HG03066 (cell line): ENCODE results near the gene APH1B.
"Not testable (repeated sequence)": the region's sequence is repeated elsewhere in the genome, so short reads cannot be mapped to it uniquely, and the experiment has no call there.

ENCODE experiments used
- ATAC-seq: cut with Tn5 transposase; IDR thresholded peaks from one replicate; pipeline ENCODE4 v1.9.1; 2021; ENCODE audit warnings: low read depth; ENCODE audit not compliant: unreplicated experiment

Gene APH1B

GRCh38 chr15:63327648-63328421, 50.4 kb downstream of the APH1B start:
- no peak for ATAC-seq

DNA sequence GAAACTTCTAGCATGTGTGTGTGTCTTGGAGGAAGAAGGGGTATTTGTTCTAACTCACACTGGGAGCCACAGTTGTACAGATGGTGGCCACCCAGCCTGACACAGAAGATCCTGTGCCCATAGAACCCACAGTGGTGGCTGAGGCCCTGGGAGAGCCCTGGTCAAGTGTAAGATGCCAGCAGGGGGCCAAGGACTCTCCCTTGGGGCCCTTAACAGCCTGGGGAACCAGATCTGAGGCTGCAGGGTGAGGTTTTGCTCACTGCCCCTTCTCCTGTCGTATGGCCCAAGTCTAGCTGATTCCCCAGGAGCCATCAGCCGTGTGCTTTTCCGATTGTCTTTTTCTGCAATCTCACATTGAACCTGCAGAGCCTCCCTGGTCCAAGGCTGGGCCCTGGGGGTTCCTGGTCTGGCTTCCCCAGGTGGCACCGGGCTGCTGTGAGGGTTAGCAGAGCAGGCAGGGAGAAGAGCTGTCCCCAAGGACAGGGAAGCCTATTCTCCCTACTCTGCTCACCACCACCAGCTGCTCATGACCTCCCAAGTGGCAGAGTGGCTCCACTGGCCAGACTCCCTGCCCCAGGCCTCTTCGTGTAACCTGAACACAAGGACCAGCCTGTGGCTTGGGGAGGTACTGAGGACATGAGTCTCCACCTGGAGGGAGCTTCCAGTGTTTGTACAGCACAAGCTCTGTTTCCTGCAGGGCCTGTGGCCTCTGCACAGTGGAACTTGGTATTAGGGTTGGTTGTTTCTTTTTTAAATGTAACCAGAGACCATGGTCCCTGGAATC, 52.4 kb downstream of the APH1B start:
- no peak for ATAC-seq

DNA sequence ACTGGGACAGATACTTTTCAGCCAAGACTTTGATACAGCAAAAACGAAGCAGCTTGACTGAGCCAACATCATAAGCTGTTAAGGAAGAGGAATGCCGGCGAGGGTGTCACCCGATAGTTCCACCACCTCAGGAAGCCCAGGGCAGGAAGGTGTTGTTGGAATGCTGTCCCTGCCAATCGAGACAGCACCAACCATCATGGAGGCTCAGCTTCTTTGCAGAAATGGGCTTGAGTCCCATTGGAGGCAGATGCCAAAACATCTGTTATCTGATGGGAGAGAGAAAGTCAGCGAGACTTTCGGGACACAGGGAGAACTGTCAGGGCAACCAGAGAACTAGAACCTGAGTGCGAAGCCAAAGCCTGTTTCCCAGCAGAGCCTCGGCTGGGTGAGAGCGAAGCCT, 53.5 kb downstream of the APH1B start:
- ATAC-seq, result no peak

GRCh38 chr15:63331456-63331855, 54.1 kb downstream of the APH1B start:
- no peak for ATAC-seq

- ATAC-seq, result no peak
Observed at GRCh38 chr15:63332367-63333124, 55.1 kb downstream of the APH1B start.

- no peak for ATAC-seq
Observed at GRCh38 chr15:63334821-63335220, 57.4 kb downstream of the APH1B start.

DNA sequence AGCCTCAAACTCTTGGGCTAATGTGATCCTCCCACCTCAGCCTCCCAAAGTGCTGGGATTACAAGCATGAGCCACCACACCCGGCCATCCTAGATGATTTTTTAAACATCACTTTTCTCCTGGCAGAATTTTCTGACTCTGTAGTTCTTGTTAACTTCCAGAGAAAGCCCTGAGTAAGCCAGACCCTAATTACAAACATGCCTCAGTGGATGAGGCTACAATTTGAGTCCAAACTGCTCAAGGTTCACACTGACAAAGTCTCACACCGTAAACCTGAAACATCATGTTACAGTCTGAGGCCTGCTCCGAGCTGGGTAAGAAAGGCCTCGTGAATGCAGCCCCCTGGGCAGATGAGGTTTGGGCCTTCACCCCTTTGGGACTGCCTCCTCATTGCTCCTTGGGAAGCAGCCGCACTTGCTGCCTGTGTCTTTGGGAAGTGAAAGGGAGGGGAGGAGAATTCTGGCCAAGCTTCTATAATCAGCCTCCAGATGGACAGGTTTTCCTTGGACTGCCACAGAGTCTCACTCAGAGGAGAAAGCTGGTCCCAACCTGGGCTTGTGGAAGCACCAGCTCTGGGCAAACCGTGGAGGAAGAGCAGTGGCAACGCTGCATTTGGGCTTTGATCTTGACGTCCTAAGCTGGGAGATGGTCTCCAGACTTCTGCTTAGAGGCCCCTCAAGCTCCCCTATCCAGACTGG, 58.3 kb downstream of the APH1B start:
- ATAC-seq, result no peak

GRCh38 chr15:63337046-63337445, 59.6 kb downstream of the APH1B start:
- no peak for ATAC-seq

- ATAC-seq, result no peak
Observed at GRCh38 chr15:63338170-63338569, 60.8 kb downstream of the APH1B start.

- ATAC-seq, result no peak
Observed at GRCh38 chr15:63339006-63339766, 61.8 kb downstream of the APH1B start.

DNA sequence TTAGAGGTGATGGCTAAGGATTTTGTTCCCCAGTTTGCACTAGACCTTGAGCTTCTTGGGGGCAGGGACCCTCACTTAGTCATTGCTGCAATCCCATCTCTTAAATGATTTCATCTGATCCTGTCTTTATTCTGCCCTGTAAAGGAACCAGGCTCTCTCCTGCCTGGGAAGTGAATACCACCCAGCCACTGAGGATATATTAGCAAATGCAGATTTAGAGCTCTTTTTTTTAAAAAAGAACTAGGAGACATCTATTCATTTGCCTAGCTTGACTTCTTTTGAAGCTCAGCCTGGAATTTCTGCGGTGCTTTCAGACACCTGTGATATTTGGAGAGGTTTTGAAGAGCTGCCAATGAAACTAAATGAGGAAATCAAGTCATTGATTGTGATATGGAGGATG, 62.4 kb downstream of the APH1B start:
- ATAC-seq, result no peak

GRCh38 chr15:63340353-63340752, 62.9 kb downstream of the APH1B start:
- ATAC-seq, result no peak

- no peak for ATAC-seq
Observed at GRCh38 chr15:63340878-63341277, 63.5 kb downstream of the APH1B start.

DNA sequence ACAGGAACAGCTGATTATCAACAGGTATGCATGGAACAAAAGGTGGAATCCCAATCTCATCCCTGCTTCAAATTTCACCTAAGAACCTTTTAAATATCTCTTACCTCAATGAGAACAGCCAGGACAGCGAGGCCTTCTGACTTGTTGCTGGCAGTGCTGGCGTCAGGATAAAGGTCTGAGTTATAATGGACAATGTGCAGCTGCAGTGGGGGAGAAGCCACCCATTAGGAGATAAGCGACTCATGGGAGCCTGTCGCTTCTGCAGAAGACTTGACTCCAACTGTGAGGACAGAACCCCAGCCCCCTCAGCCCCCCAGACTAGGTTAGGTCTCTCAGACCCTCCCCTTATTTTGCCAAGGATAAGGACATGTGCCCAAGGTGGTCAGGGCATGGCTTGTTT, 64.5 kb downstream of the APH1B start:
- ATAC-seq, result no peak

DNA sequence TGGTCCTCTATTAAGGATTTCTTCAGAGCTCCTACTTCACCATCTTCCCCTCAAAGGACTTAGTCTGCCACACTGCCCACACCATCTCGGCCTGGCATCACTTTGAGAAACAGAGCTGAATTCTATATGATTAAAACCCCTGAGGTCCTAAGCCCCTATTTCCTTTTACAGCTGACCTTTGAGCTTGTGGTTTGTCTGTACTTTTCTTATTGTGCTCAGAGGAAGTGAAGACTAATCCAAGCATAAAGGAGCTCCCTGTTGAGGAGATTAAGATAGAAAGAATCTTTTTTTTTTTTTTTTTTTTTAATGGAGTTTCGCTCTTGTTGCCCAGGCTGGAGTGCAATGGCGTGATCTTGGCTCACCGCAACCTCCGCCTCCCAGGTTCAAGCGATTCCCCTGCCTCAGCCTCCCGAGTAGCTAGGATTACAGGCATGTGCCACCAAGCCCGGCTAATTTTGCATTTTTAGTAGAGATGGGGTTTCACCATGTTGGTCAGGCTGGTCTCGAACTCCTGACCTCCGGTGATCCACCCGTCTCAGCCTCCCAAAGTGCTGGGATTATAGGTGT, 65.7 kb downstream of the APH1B start:
- ATAC-seq, result not testable (repeated sequence)

DNA sequence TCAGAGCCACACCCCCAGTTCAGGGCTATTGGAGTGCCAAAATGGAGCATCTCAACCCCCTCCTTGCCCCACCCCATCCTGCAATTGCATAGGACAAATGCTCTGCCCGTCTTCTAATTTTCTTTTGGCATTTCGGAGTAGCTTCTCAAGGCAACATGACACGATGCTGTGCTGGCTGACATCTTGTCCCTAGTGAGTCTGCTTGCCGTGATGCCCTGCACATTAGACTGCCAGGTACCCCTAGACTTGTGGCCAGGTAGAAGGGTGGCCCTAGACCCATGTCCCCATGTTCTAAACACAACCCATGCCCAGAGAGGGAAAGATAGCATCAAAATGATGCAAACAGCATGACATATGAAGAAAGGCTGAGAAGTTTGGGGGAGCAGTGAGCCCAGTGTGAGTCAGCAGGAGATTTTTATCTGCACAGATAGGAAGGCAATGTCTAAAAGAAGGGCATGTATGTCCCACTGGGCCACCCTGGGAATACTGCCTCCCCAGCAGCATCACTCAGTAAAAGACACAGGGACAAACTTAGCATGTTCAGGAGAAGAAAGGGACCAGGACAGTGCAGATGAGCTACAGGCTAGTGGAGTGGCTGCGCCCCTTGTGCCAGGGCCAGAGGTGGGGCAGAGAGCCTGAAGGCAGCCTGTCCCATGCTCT, 67.5 kb downstream of the APH1B start:
- no peak for ATAC-seq

- ATAC-seq, result no peak
Observed at GRCh38 chr15:63345391-63345752, 68.0 kb downstream of the APH1B start.

- no peak for ATAC-seq
Observed at GRCh38 chr15:63347074-63347857, 69.9 kb downstream of the APH1B start.
